Inferior parietal cortex (tissue), 1 donor: Measurements from ENCODE around the gene FAR2.
"Not testable (repeated sequence)": the region's sequence is repeated elsewhere in the genome, so short reads cannot be mapped to it uniquely, and the experiment has no call there.

ENCODE experiments used
- DNase-seq: peaks from one replicate; pipeline ENCODE4 v3.0.0-alpha.2; 2016; ENCODE audit errors: extremely low spot score

Gene FAR2

GRCh38 chr12:29278673-29279420 lies 129.8 kb downstream of the FAR2 start:
- DNase-seq = no peak

GRCh38 chr12:29281371-29282005 lies 132.4 kb downstream of the FAR2 start:
- no peak for DNase-seq

GRCh38 chr12:29282031-29282816 lies 133.1 kb downstream of the FAR2 start:
- no peak for DNase-seq

- no peak for DNase-seq
Observed at GRCh38 chr12:29283969-29284700, 135.1 kb downstream of the FAR2 start.

- DNase-seq = no peak
Observed at GRCh38 chr12:29286081-29286790, 137.2 kb downstream of the FAR2 start.

GRCh38 chr12:29287622-29288021 lies 138.5 kb downstream of the FAR2 start:
- DNase-seq = no peak

- DNase-seq = no peak
Observed at GRCh38 chr12:29288031-29288430, 139.0 kb downstream of the FAR2 start.

GRCh38 chr12:29290475-29290874 lies 141.4 kb downstream of the FAR2 start:
- not testable (repeated sequence) for DNase-seq

GRCh38 chr12:29291226-29291625 lies 142.1 kb downstream of the FAR2 start:
- DNase-seq = no peak

GRCh38 chr12:29299633-29300032 lies 150.6 kb downstream of the FAR2 start:
- DNase-seq = no peak

- DNase-seq = no peak
Observed at GRCh38 chr12:29301114-29301513, 152.0 kb downstream of the FAR2 start.

- no peak for DNase-seq
Observed at GRCh38 chr12:29304388-29304787, 155.3 kb downstream of the FAR2 start.

GRCh38 chr12:29306266-29306665 lies 157.2 kb downstream of the FAR2 start:
- DNase-seq = no peak

- DNase-seq = no peak
Observed at GRCh38 chr12:29306682-29307081, 157.6 kb downstream of the FAR2 start.

GRCh38 chr12:29309320-29309902 lies 160.3 kb downstream of the FAR2 start:
- DNase-seq = no peak

GRCh38 chr12:29310899-29311298 lies 161.8 kb downstream of the FAR2 start:
- no peak for DNase-seq

GRCh38 chr12:29314416-29314815 lies 165.3 kb downstream of the FAR2 start:
- peak; percentile 34 for DNase-seq

GRCh38 chr12:29316752-29317151 lies 167.7 kb downstream of the FAR2 start:
- DNase-seq = no peak

- peak; percentile 88 for DNase-seq
Observed at GRCh38 chr12:29317556-29318363, 168.7 kb downstream of the FAR2 start.
